Skeletal muscle tissue (tissue), 4 donors: ENCODE results near the gene FBXL20. TPM values are rescaled to one million over a fixed set of nuclear protein-coding genes. Genes with fewer than 3 reads are reported as not detected.

Experiments
- H3K27ac ChIP-seq: one replicate; pipeline ENCODE4 v1.7.0; 2013; ENCODE audit warnings: mild to moderate bottlenecking, low read depth, low read length, inconsistent platforms
- H3K27me3 ChIP-seq, 3 donors: one replicate each; pipeline ENCODE4 v1.7.0; 2013; ENCODE audit warnings: low read length in 3 of 3; ENCODE audit not compliant: control insufficient read depth in 3 of 3, insufficient read depth in 3 of 3
- H3K36me3 ChIP-seq, 3 donors: one replicate each; pipeline ENCODE4 v1.7.0; 2013; ENCODE audit warnings: low read length in 3 of 3; ENCODE audit not compliant: control insufficient read depth in 3 of 3, insufficient read depth in 3 of 3
- H3K4me1 ChIP-seq, 3 donors: one replicate each; pipeline ENCODE4 v1.7.0; 2013; ENCODE audit warnings: low read length in 3 of 3, mild to moderate bottlenecking in 3 of 3; ENCODE audit not compliant: control insufficient read depth in 3 of 3, insufficient read depth in 3 of 3
- H3K4me3 ChIP-seq, 3 donors: one replicate each; pipeline ENCODE4 v1.7.0; 2013; ENCODE audit warnings: low read length in 3 of 3
- H3K9ac ChIP-seq, 3 donors: one replicate each; pipeline ENCODE4 v1.7.0; 2013; ENCODE audit warnings: low read length in 3 of 3, mild to moderate bottlenecking in 3 of 3, moderate library complexity in 2 of 3, low read depth in 1 of 3
- H3K9me3 ChIP-seq, 3 donors: one replicate each; pipeline ENCODE4 v1.7.0; 2013; ENCODE audit warnings: low read length in 3 of 3; ENCODE audit not compliant: control insufficient read depth in 3 of 3
- total RNA-seq: library from RNA; depleted of rRNA; stranded (reverse); fragments of >200 nt; gene quantifications from one replicate; pipeline ENCODE4 v1.2.3, GENCODE V29; 2014
- donor health status: Osteomylitis.

The FBXL20 gene
- total RNA-seq, 1 donor from 2014 or later: 6.3 TPM

DNA sequence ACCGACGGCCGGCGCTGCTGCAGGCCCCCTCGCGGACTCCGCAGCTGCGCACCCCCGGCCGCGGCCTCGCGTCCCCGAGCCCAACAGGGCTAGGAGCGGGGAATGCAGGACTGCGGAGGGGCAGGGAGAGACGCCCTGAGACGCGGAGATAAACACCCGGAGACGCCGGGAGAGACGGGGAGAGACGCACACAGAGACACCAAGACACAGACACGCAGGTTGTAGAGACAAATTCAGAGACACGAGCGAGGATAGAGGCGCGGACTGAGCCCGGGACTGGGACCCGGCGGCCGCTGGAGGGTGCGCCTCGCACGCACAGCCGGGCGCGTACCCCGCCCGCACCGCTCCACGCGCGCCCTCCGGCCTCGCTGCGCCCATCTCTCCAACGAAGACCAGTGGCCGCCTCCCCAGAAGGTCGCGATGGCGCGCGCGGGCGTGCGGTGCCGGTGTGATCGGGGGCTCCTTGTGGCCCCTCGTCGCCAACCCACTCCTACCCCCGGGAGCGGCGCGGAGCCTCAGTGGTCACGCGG, 176.6 kb downstream of the FBXL20 start:
- Histone ChIP-seq H3K9me3 (no peaks in the 10 kb centered on the region), H3K27me3 (peaks cover 29 to 33% (median 31%) of the 10 kb centered on the region in 3 donors)

DNA sequence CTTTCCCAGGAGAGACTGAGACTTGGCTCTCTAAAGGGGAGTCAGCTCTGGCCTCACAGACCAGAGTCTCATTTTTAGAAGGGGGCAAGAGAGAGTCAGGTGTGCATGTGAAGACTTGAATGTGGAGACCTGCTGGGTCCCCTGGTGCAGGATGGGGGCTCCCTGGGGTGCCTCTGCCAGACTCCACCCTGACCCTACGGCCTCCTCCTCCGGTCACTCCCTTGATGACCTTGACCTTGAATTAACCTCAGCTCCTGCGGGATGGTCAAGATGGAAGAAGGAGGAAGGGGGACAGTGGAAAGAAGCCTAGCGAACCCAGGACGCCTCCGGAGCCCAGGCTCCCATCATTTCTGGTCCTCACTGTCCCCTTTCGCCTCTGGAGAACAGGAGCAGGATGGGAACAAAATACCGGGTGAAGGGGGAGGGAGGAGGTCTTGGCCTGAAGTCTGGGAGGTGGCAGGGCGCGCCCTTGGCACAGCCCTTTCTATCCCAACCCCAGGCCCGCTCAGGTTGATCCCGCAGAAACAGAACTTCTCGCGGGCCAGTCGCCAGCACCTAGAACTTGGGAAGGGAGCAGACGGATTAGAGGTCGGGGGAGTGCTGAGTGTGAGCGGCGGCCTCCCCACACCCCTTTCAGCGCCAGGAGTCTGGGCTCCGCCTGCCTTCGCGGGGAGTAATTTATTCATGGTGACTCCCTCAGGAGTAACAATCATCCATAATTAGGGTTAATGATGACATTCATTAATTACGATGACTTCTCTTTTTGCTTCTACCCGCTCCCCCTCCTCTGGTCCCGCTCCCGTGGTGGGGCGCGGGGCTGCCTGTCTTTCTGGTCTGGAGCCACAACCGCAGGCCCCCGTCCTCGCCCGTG, 177.3 kb downstream of the FBXL20 start:
- H3K4me3 ChIP-seq: no peak overlapping the region

More for the DNA sequence above, 176.6 kb downstream of the FBXL20 start:
- H3K4me1 ChIP-seq: peaks cover 20 to 33% (median 22%) of the 10 kb centered on the region in 3 donors
- no peaks in the 10 kb centered on the region for H3K36me3 ChIP-seq
- no peak overlapping the region for H3K9ac ChIP-seq
- H3K4me3 ChIP-seq: peak overlapping the region in 2 of 3 donors; percentile 22 to 36
- no peak overlapping the region for H3K27ac ChIP-seq

DNA sequence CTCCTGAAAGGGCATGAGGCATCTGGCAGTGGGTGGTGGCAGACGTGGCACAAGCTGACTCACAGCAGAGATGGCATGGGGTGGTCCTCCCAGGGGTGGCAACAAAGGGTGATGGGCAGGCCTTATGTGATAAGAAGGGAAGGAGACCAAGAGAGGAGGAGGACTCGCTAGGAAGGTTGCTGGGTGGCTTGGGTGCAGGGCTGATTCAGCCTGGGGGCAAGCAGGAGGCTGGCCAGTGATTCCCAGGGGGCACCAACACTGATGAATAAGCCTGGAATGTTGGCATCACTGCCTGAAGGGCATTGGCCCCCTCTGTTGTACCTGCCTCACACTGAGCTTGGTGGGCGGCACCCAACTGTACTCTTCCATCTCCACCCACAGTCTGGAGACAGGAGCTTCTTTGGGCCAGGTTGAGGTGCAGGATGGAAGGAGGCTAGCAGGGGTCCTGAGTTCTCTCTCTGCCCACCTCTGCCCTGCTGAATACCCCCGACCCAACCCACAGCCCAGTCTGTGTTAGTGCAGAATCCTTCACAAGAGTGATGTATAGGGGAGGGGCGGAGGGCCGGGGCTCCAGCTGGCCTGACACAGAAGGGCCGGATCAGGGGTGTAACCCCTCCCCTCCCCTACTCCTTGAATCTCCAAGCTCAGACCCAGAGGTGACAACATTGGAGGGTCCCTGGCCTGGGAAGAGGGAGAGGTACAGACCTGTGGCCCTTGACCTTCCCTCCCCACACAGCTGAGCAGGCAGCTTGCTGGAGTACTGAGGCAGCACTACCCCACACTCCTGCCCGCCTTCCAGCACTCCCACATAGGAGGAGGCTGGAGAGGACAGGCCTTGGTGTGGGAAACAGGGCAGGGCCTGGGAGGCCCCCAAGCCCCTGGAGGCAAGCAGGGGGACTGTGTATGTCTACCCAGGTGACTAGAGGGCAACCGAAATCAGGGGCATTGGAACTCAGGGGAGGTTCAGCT, 178.3 kb downstream of the FBXL20 start:
- Histone ChIP-seq H3K4me3 (no peak overlapping the region), H3K9ac (no peak overlapping the region), H3K9me3 (no peaks in the 10 kb centered on the region), H3K36me3 (no peaks in the 10 kb centered on the region), H3K27me3 (peaks cover 26 to 30% (median 29%) of the 10 kb centered on the region in 3 donors), H3K4me1 (peaks cover 31 to 45% (median 37%) of the 10 kb centered on the region in 3 donors), H3K27ac (no peak overlapping the region)

More for the DNA sequence above, 177.3 kb downstream of the FBXL20 start:
- no peaks in the 10 kb centered on the region for H3K36me3 ChIP-seq
- H3K27me3 ChIP-seq: peaks cover 27 to 30% (median 29%) of the 10 kb centered on the region in 3 donors
- H3K4me1 ChIP-seq: peaks cover 26 to 40% (median 30%) of the 10 kb centered on the region in 3 donors
- no peak overlapping the region for H3K27ac ChIP-seq
- H3K9me3 ChIP-seq: no peaks in the 10 kb centered on the region
- no peak overlapping the region for H3K9ac ChIP-seq

DNA sequence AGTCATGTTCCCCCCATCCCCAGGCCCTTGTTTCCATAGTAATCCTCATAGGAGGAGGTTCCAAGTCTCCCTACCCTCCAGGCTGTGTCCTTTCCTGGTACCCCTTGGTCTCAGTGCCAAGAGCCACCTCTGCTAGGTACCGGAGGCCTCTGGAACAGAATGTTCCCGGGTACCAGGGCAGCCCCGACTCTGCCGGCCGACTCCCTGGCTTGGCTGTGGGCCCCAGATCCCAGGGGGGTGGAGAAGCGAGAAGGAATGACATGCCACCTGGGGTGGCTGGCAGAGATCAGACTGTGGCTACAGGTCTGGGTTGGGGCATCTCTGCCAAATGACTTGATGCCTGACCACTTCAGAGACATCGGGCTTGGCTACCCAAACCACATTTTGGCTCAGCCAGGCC, 179.3 kb downstream of the FBXL20 start:
- H3K4me3 ChIP-seq: no peak overlapping the region
- no peaks in the 10 kb centered on the region for H3K9me3 ChIP-seq
- peaks cover 24 to 36% (median 29%) of the 10 kb centered on the region in 3 donors for H3K4me1 ChIP-seq
- no peak overlapping the region for H3K27ac ChIP-seq
- H3K36me3 ChIP-seq: no peaks in the 10 kb centered on the region
- H3K9ac ChIP-seq: no peak overlapping the region
- H3K27me3 ChIP-seq: peaks cover 17 to 29% (median 23%) of the 10 kb centered on the region in 3 donors

DNA sequence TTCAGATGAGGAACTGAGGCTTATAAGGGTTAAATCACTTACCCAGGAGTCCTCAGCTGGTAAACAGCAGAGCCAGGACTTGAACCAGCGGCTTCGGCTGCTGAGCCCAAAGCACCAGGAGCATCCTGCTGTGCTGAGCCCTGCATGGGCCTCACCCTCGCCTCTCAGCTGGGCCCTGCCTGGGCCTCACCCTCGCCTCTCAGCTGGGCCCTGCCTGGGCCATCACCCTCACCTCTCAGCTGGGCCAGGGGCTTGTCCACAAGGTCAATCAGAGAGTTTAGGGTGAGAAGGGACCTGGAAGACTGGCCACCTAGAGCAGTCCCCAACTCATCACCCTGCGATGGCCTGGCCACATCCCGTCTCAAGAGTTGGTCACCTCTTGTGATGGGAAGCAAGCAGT, 179.9 kb downstream of the FBXL20 start:
- H3K36me3 ChIP-seq: no peaks in the 10 kb centered on the region
- H3K27ac ChIP-seq: no peak overlapping the region
- H3K9ac ChIP-seq: no peak overlapping the region
- H3K4me1 ChIP-seq: peaks cover 23 to 34% (median 28%) of the 10 kb centered on the region in 3 donors
- no peak overlapping the region for H3K4me3 ChIP-seq
- H3K9me3 ChIP-seq: no peaks in the 10 kb centered on the region
- H3K27me3 ChIP-seq: peaks cover 17 to 29% (median 23%) of the 10 kb centered on the region in 3 donors

DNA sequence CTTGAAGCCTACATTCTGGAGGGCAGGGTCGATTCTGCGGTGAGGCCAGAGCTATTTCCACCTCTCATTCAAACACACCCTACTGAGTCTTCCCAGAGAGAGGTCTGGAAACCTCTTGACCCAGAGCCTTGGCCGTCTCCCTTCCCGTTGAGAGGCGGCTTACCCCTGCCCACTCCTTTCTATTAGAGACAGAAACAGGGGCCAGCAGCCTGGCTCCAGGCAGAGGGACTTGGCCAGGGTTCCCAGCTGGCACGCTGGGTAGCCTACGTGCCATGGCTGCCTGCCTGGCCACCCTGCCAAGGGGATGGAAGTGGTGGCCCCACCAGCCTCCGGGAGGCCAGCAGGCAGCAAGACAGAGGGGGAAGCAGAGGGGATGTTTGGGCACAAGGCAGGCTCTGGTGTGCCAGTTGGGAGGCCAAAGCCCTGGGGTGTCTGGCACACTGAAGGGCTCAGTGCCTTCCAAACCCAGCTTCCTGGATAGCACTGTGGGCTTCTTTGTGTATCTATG, 181.7 kb downstream of the FBXL20 start:
- Histone ChIP-seq H3K36me3 (no peaks in the 10 kb centered on the region), H3K27ac (peak overlapping the region; percentile 32), H3K4me3 (no peak overlapping the region), H3K9ac (peak overlapping the region in 1 of 3 donors; percentile 66), H3K9me3 (no peaks in the 10 kb centered on the region), H3K4me1 (peaks cover 15 to 21% (median 20%) of the 10 kb centered on the region in 3 donors), H3K27me3 (peaks cover 4 to 16% (median 8%) of the 10 kb centered on the region in 3 donors)

DNA sequence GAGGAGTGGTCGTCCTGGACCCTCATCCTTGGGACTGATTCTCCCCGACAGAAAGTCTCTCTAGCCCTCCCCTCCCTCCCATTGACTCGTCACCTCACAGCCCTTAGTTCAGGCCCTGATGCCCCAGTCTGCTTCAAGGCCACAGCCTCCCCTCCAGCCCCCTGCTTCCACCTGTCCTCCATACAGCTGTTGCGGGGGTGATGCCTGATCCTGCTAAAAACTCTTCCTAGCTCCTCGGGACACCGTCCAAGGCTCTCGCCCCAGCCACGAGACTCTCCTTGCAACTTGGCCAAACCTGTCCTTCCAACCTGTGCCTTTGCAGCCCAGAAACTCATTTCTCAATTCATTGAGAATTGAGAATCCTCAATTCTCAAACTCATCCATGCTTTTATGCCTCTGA, 182.5 kb downstream of the FBXL20 start:
- H3K36me3 ChIP-seq: no peaks in the 10 kb centered on the region
- H3K9me3 ChIP-seq: no peaks in the 10 kb centered on the region
- H3K4me3 ChIP-seq: no peak overlapping the region
- H3K9ac ChIP-seq: peak overlapping the region in 2 of 3 donors; percentile 3 to 8
- H3K27me3 ChIP-seq: peaks cover 1 to 9% (median 2%) of the 10 kb centered on the region in 3 donors
- H3K4me1 ChIP-seq: peaks cover 15 to 20% (median 20%) of the 10 kb centered on the region in 3 donors
- no peak overlapping the region for H3K27ac ChIP-seq

DNA sequence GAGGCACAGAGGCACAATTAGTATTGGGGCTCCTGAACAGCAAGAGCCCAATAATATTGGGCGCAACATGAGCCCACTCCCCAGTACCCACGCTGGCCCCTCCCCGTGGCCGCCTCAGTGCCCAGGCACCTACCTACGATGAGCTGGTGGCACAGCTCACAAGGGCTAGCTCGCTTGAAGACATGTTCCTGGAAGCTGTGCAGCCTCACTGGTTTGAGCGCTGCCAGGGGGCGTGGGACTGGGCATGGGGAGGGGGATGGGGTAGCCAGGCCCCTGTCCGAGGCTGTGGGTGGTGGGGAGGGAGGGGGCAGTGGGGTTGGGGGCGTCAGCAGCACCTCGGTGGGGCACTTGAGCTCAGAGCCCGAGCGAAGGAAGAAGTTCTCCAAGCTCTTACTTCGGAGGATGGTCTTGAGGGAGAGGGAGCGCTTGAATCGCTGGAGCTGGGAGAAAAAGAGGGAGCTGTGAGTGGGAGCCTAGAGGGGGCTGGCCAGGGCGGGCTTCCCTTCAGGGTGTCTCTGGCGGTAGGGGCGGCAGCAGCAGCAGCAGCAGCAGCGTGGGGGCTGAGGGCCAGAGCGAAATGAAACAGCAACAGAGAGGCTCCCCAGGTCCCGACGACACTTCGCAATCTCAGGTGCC, 183.6 kb downstream of the FBXL20 start:
- Histone ChIP-seq H3K36me3 (no peaks in the 10 kb centered on the region), H3K9me3 (no peaks in the 10 kb centered on the region), H3K27ac (no peak overlapping the region), H3K4me3 (no peak overlapping the region), H3K9ac (no peak overlapping the region), H3K27me3 (peaks cover 0 to 4% (median 0%) of the 10 kb centered on the region in 3 donors), H3K4me1 (peaks cover 15 to 20% (median 20%) of the 10 kb centered on the region in 3 donors)

DNA sequence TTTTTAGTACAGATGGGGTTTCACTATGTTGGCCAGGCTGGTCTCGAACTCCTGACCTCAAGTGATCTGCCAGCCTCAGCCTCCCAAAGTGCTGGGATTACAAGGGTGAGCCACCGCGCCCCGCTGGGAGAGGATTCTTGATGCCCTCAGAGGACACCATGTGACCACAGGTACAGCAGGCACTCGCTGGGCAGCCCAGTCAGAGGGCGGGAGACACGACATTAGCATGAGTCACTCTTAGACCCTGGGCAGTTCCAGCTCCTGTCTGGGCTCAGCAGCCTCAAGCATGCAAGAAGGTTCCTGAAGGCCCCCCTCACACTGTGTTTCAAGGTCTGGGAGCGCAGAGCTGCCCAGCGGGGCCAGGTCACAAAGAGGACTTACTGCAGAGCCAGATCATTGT, 187.6 kb downstream of the FBXL20 start:
- Histone ChIP-seq H3K9me3 (no peaks in the 10 kb centered on the region), H3K36me3 (no peaks in the 10 kb centered on the region), H3K27ac (no peak overlapping the region), H3K4me3 (no peak overlapping the region), H3K27me3 (no peaks in the 10 kb centered on the region), H3K9ac (no peak overlapping the region), H3K4me1 (peaks cover 12 to 19% (median 19%) of the 10 kb centered on the region in 3 donors)
